Aorta (tissue), 5 donors: ENCODE measurements around the gene MAP1LC3A. TPM values are rescaled to one million over a fixed set of nuclear protein-coding genes. Genes with fewer than 3 reads are reported as not detected.
"Not testable (repeated sequence)": the region's sequence is repeated elsewhere in the genome, so short reads cannot be mapped to it uniquely, and the experiment has no call there.

ENCODE experiments used
- ATAC-seq: fragments of 200-7000 bp; cut with Tn5 transposase; one replicate; pipeline ENCODE4 v1.9.1; 2022; ENCODE audit warnings: moderate library complexity; ENCODE audit not compliant: low FRiP score
- DNase-seq, 2 donors: peaks; one replicate each; pipeline ENCODE4 v3.0.0-alpha.2; 2020
- H3K27ac ChIP-seq, 2 donors: one replicate each; pipeline ENCODE4 v1.5.1; 2013; ENCODE audit warnings: low read length in 2 of 2, mild to moderate bottlenecking in 2 of 2, moderate library complexity in 2 of 2, control low read depth in 1 of 2, inconsistent platforms in 1 of 2, low read depth in 1 of 2
- H3K27me3 ChIP-seq, 2 donors: one replicate each; pipeline ENCODE4 v1.6.1; 2013; ENCODE audit warnings: control low read depth in 1 of 2, low read length in 1 of 2, mild to moderate bottlenecking in 1 of 2, moderate library complexity in 1 of 2; ENCODE audit not compliant: insufficient read depth in 2 of 2, control insufficient read depth in 1 of 2
- H3K36me3 ChIP-seq, 2 donors: one replicate each; pipeline ENCODE4 v1.6.1; 2013; ENCODE audit warnings: control low read depth in 1 of 2, low read length in 1 of 2, mild to moderate bottlenecking in 1 of 2; ENCODE audit not compliant: insufficient read depth in 2 of 2, control insufficient read depth in 1 of 2
- H3K4me1 ChIP-seq, 2 donors: one replicate each; pipeline ENCODE4 v1.6.1; 2013; ENCODE audit warnings: low read length in 2 of 2, control low read depth in 1 of 2, mild to moderate bottlenecking in 1 of 2, moderate library complexity in 1 of 2; ENCODE audit not compliant: insufficient read depth in 2 of 2, control insufficient read depth in 1 of 2
- H3K4me3 ChIP-seq, 2 donors: one replicate each; pipeline ENCODE4 v1.5.1; 2013; ENCODE audit warnings: low read length in 2 of 2, control low read depth in 1 of 2, mild to moderate bottlenecking in 1 of 2
- H3K9me3 ChIP-seq: one replicate; pipeline ENCODE4 v1.6.1; 2013; ENCODE audit warnings: mild to moderate bottlenecking, low read length; ENCODE audit not compliant: control insufficient read depth
- whole genome bisulfite sequencing, 2 donors: extraction: QIAGEN DNeasy Blood & Tissue Kit; methylation state at CpG; one replicate each; pipeline ENCODE4 v1.1.7; 2013; 5-methylcytosine and 5-hydroxymethylcytosine counted together
- intact Hi-C, 2 donors: fragments of 100-400 bp; cut with DNase I; formaldehyde crosslinking; loops; one replicate each; pipeline versions ENCODE4 v1.14.2 to v1.15.0; 2022
- polyA plus RNA-seq, 2 donors: library from polyadenylated mRNA; stranded (reverse); fragments of 200-250 nt; gene quantifications; one replicate each; pipeline ENCODE4 v1.2.3, GENCODE V29; 2013
- total RNA-seq, 2 donors: library from RNA; stranded (reverse); fragmentation: NEBNext Ultra II Directional; extraction: Animal tissue kit (Norgen Biotek cat#: 25700); gene quantifications; one replicate each; pipeline ENCODE4 v1.2.1, GENCODE V29; 2021
- donor health status: healthy with polysubstance abuse.
- donor health status: Bipolar disorder and iron deficiency.
- donor health status: DM: no; HTN: no; CAD: no.
- donor health status: DM: no; HTN: no; CAD: no.
- donor health status: DM: yes; HTN: yes; CAD: no.

Gene MAP1LC3A
- total and polyA plus RNA-seq, 4 donors: 32.6 to 92.9 (median 45.6) TPM

DNA sequence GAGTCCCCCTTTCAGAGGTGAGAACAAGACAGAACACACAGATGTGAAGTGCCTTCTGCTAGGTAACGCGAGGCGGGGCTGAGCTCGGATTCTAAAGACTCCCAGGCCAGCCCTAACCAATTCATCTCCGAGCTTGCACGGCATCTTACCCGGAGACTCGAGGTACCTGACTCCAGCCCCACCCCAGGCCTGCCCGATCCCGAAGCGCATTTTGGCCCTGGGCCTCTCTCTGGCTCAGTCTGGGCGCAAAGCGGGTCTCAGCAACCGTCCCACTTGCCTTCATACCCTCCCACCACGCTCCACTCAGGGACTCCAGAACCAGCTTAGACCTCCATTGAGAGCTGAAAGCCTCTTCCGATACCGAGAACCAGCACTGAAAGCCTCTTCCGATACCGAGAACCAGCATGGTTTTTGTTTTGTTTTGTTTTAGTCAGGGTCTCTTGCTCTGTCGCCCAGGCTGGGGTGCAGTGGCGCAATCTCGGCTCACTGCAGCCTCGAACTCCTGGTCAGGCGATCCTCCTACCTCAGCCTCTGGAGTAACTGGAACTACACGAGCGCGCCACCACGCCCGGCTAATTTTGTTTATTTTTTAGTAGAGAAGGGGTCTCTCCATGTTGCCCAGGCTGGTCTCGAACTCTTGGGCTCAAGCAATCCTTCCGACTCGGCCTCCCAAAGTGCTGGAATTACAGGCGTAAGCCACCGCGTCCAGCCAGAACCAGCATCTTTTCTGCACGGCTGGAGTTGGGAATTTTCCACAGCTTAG lies 42.9 kb upstream of the MAP1LC3A start:
- H3K4me1 ChIP-seq: no peaks in the 10 kb centered on the region
- H3K27me3 ChIP-seq: no peaks in the 10 kb centered on the region
- intact Hi-C loops: no loop called here
- H3K4me3 ChIP-seq: peak overlapping the region; percentile 49 to 57
- 1 to 2% methylated on average over 36 of the region's 36 CpGs for WGBS, 2 donors
- peak overlapping the region; percentile 18 to 25 for H3K27ac ChIP-seq
- DNase-seq (peak in 1 of 2 donors; percentile 71), ATAC-seq (peak; percentile 34)
- no peaks in the 10 kb centered on the region for H3K9me3 ChIP-seq
- peaks cover 0 to 1% of the 10 kb centered on the region in 2 donors for H3K36me3 ChIP-seq

GRCh38 chr20:34516247-34517113 lies 42.0 kb upstream of the MAP1LC3A start, which contains the start of gene DYNLRB1:
Gene DYNLRB1 (plus strand): TSS chr20:34516422. CDS start chr20:34516459, 37 bp downstream.
- Histone ChIP-seq H3K4me1 (no peaks in the 10 kb centered on the region), H3K27me3 (no peaks in the 10 kb centered on the region), H3K4me3 (peak within 1 kb of the TSS; percentile 57 to 86), H3K36me3 (peaks cover 0 to 1% of the 10 kb centered on the region in 2 donors), H3K9me3 (no peaks in the 10 kb centered on the region), H3K27ac (peak within 1 kb of the TSS; percentile 49 to 70)
- ATAC-seq (peak; percentile 97), DNase-seq (peak; percentile 99)
- intact Hi-C loops: no loop called here
- WGBS, 2 donors: 0% methylated on average over 58 to 59 of the region's 59 CpGs

GRCh38 chr20:34517114-34517505 lies 41.4 kb upstream of the MAP1LC3A start:
- H3K4me1 ChIP-seq: no peaks in the 10 kb centered on the region
- peaks cover 0 to 1% of the 10 kb centered on the region in 2 donors for H3K36me3 ChIP-seq
- DNase-seq (no peak), ATAC-seq (no peak)
- peak overlapping the region in 1 of 2 donors; percentile 70 for H3K27ac ChIP-seq
- 0 to 1% methylated on average over 3 of the region's 3 CpGs for WGBS, 2 donors
- intact Hi-C loops: no loop called here
- H3K27me3 ChIP-seq: no peaks in the 10 kb centered on the region
- no peaks in the 10 kb centered on the region for H3K9me3 ChIP-seq
- H3K4me3 ChIP-seq: peak overlapping the region; percentile 57 to 86

GRCh38 chr20:34518863-34519262 lies 39.7 kb upstream of the MAP1LC3A start:
- DNase-seq, H3K27ac ChIP-seq, intact Hi-C loops, H3K4me1 ChIP-seq, H3K27me3 ChIP-seq, H3K9me3 ChIP-seq, H3K4me3 ChIP-seq, H3K36me3 ChIP-seq, ATAC-seq: not testable (repeated sequence)
- 75 to 77% methylated on average over 7 of the region's 7 CpGs for WGBS, 2 donors

DNA sequence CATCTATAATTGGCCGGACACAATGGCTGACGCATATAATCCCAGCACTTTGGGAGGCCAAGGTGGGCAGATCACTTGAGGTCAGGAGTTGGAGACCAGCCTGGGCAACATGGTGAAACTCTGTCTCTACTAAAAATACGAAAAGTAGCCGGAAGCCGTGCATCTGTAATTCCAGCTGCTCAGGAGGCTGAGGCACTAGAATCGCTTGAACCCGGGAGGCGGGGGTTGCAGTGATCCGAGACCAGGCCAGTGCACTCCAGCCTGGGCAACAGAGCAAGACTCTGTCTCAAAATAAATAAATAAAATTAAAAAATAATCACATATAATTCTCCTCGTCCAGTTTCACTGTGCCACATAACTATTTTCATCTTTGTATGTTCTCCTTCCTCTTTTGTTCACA lies 38.7 kb upstream of the MAP1LC3A start:
- H3K4me3 ChIP-seq, H3K36me3 ChIP-seq, H3K27ac ChIP-seq, ATAC-seq, H3K9me3 ChIP-seq, DNase-seq, H3K4me1 ChIP-seq, H3K27me3 ChIP-seq: not testable (repeated sequence)
- 79 to 81% methylated on average over 10 of the region's 10 CpGs for WGBS, 2 donors
- intact Hi-C loops: loop anchor here (2.0 to 10.0 kb wide), 2 partner anchors 205 to 207 kb away; no protein-coding TSS in a partner anchor

GRCh38 chr20:34522969-34523871 lies 35.3 kb upstream of the MAP1LC3A start:
- H3K27me3 ChIP-seq: no peaks in the 10 kb centered on the region
- ATAC-seq (peak; percentile 44), DNase-seq (no peak)
- no peak overlapping the region for H3K4me3 ChIP-seq
- peak overlapping the region in 1 of 2 donors; percentile 46 for H3K27ac ChIP-seq
- H3K4me1 ChIP-seq: peaks cover 0 to 1% of the 10 kb centered on the region in 2 donors
- peaks cover 0 to 2% of the 10 kb centered on the region in 2 donors for H3K36me3 ChIP-seq
- H3K9me3 ChIP-seq: no peaks in the 10 kb centered on the region
- WGBS, 2 donors: 21 to 28% methylated on average over 16 to 17 of the region's 17 CpGs
- intact Hi-C loops: loop anchor here in 1 of 2 donors (10.0 kb wide), 1 partner anchor 208 kb away; no protein-coding TSS in a partner anchor

- 86 to 87% methylated on average over 11 of the region's 11 CpGs for WGBS, 2 donors
- no peak for ATAC-seq
- no peak overlapping the region for H3K27ac ChIP-seq
- no peak for DNase-seq
- H3K9me3 ChIP-seq: no peaks in the 10 kb centered on the region
- intact Hi-C loops: loop anchor here in 1 of 2 donors (10.0 kb wide), 1 partner anchor 210 kb away; no protein-coding TSS in a partner anchor
- H3K36me3 ChIP-seq: peaks cover 0 to 2% of the 10 kb centered on the region in 2 donors
- peaks cover 0 to 1% of the 10 kb centered on the region in 2 donors for H3K4me1 ChIP-seq
- no peaks in the 10 kb centered on the region for H3K27me3 ChIP-seq
- no peak overlapping the region for H3K4me3 ChIP-seq
Observed at GRCh38 chr20:34524426-34524825, 34.1 kb upstream of the MAP1LC3A start.

- no peaks in the 10 kb centered on the region for H3K9me3 ChIP-seq
- intact Hi-C loops: loop anchor here in 1 of 2 donors (10.0 kb wide), 1 partner anchor 211 kb away; no protein-coding TSS in a partner anchor
- H3K27me3 ChIP-seq: no peaks in the 10 kb centered on the region
- DNase-seq: no peak
- peak overlapping the region in 1 of 2 donors; percentile 69 for H3K27ac ChIP-seq
- no peak for ATAC-seq
- H3K4me3 ChIP-seq: no peak overlapping the region
- 79 to 82% methylated on average over 7 of the region's 7 CpGs for WGBS, 2 donors
- H3K4me1 ChIP-seq: peaks cover 0 to 1% of the 10 kb centered on the region in 2 donors
- peaks cover 0 to 2% of the 10 kb centered on the region in 2 donors for H3K36me3 ChIP-seq
Observed at GRCh38 chr20:34525342-34525708, 33.2 kb upstream of the MAP1LC3A start.
